ENCODE measurements around the gene ENTPD1. TPM values are rescaled to one million over a fixed set of nuclear protein-coding genes. Genes with fewer than 3 reads are reported as not detected.

The ENTPD1 gene
- total RNA-seq, 1 donor = 7.6 TPM

DNA sequence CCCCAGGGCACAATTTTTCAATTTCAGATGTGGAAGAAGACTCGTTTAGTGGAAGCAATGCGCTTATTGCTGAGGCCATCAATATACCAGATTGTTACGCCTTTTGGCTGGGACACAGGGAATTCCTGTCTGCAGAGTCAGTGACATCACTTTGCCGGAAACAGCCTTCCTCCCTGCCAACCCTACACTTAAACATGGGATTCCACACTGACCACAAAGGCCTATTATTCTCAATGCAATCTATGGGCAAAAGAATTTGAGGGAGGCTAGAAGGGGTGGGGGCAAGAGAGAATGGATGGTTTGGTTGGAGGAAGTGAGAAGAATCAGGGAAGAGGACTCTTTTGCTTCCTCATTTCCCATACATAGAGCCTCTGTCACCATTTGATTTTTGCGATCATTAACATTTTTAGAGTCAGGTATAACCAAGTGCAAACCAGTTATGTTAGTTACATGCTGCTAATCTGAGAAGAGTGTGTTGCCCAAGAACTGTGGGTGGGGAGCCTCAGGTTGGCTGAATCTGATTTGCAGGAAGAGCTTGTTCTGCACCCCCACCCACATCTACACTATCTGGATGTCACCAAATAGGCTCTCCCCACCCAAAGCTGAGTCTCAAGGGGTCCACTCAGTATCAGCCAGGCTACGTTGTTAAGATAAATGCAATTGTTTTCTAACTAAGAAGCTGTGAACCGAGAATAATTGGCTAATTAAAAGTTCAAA is 58.2 kb downstream of the ENTPD1 start:
- peak; percentile 86 for DNase-seq (ENCODE audit: insufficient read length, low spot score, missing footprints)
- H2AFZ ChIP-seq (ENCODE audit: low read length) = peak overlapping the region; percentile 19
- no peaks in the 10 kb centered on the region for H3K36me3 ChIP-seq (ENCODE audit: insufficient read depth, low read length)
- H3K27ac ChIP-seq (ENCODE audit: low read depth, low read length) = no peak overlapping the region
- no peak overlapping the region for H3K4me3 ChIP-seq (ENCODE audit: insufficient read depth, low read length)
- H3K9me3 ChIP-seq (ENCODE audit: low read depth, low read length) = no peaks in the 10 kb centered on the region
- H3K4me2 ChIP-seq (ENCODE audit: insufficient read depth, low read length) = peak overlapping the region; percentile 54
- TF ChIP-seq, protein P1, sequence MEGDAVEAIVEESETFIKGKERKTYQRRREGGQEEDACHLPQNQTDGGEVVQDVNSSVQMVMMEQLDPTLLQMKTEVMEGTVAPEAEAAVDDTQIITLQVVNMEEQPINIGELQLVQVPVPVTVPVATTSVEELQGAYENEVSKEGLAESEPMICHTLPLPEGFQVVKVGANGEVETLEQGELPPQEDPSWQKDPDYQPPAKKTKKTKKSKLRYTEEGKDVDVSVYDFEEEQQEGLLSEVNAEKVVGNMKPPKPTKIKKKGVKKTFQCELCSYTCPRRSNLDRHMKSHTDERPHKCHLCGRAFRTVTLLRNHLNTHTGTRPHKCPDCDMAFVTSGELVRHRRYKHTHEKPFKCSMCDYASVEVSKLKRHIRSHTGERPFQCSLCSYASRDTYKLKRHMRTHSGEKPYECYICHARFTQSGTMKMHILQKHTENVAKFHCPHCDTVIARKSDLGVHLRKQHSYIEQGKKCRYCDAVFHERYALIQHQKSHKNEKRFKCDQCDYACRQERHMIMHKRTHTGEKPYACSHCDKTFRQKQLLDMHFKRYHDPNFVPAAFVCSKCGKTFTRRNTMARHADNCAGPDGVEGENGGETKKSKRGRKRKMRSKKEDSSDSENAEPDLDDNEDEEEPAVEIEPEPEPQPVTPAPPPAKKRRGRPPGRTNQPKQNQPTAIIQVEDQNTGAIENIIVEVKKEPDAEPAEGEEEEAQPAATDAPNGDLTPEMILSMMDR (IDR thresholded peaks at IDR 0.05; ENCODE audit: extremely low read depth, low read depth, low read length) = no peak
- no peaks in the 10 kb centered on the region for H3K79me2 ChIP-seq (ENCODE audit: insufficient read depth, low read length)
- H3K4me1 ChIP-seq (ENCODE audit: insufficient read depth, low read length) = peaks cover 14% of the 10 kb centered on the region
- no peaks in the 10 kb centered on the region for H4K20me1 ChIP-seq (ENCODE audit: insufficient read depth, low read length)
- no peaks in the 10 kb centered on the region for H3K27me3 ChIP-seq (ENCODE audit: insufficient read depth, low read length)

DNA sequence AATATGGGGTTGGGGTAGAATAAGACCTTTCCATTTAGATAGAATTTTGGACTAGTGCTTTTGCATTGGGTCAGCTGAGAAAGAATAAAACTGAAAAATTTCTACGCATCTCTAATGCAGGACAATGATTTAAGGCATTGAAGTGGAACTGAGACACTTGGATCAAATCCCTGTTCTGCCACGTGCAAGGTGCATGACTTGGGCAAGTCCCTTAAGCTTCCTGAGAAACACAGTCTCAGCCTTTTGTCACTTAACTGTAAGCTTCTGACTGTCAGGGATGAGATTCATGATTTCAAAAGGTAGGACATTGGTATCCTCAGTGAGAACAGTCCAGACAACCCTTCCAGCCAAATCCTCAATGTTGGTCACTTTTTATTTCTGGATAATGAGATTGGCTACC is 59.2 kb downstream of the ENTPD1 start:
- Histone ChIP-seq H3K36me3 (ENCODE audit: insufficient read depth, low read length) (no peaks in the 10 kb centered on the region), H3K4me3 (ENCODE audit: insufficient read depth, low read length) (no peak overlapping the region), H3K4me1 (ENCODE audit: insufficient read depth, low read length) (peaks cover 16% of the 10 kb centered on the region), H3K27ac (ENCODE audit: low read depth, low read length) (no peak overlapping the region), H3K9me3 (ENCODE audit: low read depth, low read length) (no peaks in the 10 kb centered on the region), H3K4me2 (ENCODE audit: insufficient read depth, low read length) (no peak overlapping the region), H3K27me3 (ENCODE audit: insufficient read depth, low read length) (no peaks in the 10 kb centered on the region), H2AFZ (ENCODE audit: low read length) (no peak overlapping the region), H3K79me2 (ENCODE audit: insufficient read depth, low read length) (no peaks in the 10 kb centered on the region), H4K20me1 (ENCODE audit: insufficient read depth, low read length) (no peaks in the 10 kb centered on the region)
- TF ChIP-seq, protein P1 (IDR thresholded peaks at IDR 0.05; ENCODE audit: extremely low read depth, low read depth, low read length) = no peak
- no peak for DNase-seq (ENCODE audit: insufficient read length, low spot score, missing footprints)

DNA sequence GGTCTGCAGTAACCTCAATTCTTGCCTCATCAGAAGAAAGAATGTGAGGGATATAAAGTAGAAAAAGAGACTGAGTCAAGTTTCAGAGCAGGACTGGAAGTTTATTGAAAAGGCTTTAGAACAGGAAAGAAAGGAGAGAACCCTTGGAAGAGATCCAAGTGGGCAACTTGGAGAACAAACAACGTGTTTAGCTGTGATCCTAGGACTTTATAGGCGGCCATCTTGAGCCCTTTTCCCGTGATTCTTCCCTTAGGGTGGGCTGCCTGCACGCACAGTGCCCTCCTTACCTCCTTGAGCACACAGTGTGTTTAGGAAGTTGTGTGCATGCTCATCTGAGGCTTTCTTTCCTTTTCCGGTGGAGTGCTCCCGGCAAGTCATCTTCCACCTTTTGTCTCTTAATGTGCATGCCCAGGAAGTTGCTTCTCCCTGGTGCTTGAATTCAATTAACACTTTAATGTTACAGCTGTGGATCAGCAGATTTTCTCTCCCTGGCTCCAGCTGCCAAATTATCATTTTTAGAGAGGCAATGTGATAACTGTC is 59.8 kb downstream of the ENTPD1 start:
- DNase-seq (ENCODE audit: insufficient read length, low spot score, missing footprints) = no peak
- H3K4me2 ChIP-seq (ENCODE audit: insufficient read depth, low read length) = no peak overlapping the region
- no peaks in the 10 kb centered on the region for H3K36me3 ChIP-seq (ENCODE audit: insufficient read depth, low read length)
- no peaks in the 10 kb centered on the region for H4K20me1 ChIP-seq (ENCODE audit: insufficient read depth, low read length)
- H3K9me3 ChIP-seq (ENCODE audit: low read depth, low read length) = no peaks in the 10 kb centered on the region
- H3K4me3 ChIP-seq (ENCODE audit: insufficient read depth, low read length) = no peak overlapping the region
- TF ChIP-seq, protein P1 (IDR thresholded peaks at IDR 0.05; ENCODE audit: extremely low read depth, low read depth, low read length) = no peak
- no peaks in the 10 kb centered on the region for H3K27me3 ChIP-seq (ENCODE audit: insufficient read depth, low read length)
- H3K79me2 ChIP-seq (ENCODE audit: insufficient read depth, low read length) = no peaks in the 10 kb centered on the region
- H3K27ac ChIP-seq (ENCODE audit: low read depth, low read length) = no peak overlapping the region
- H2AFZ ChIP-seq (ENCODE audit: low read length) = peak overlapping the region; percentile 34
- H3K4me1 ChIP-seq (ENCODE audit: insufficient read depth, low read length) = peaks cover 16% of the 10 kb centered on the region

DNA sequence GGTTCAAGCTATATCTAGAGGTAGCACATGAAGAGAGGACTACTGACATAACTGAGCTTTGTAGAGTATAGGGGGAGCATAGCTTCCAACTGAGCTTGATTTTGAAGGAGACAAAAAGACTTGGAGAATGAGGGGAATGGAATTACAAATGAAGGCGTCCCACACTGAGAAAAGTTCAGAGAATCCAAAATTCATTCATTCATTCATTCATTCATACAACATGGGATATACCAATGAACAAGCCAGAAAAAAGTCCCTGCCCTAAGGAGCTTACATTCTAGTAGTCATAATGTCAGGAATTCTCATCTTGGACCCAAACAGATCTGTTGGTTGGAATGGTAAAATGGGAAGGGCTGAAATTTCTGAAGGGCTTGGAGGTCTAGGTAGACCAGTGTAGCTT is 62.0 kb downstream of the ENTPD1 start:
- Histone ChIP-seq H3K36me3 (ENCODE audit: insufficient read depth, low read length) (no peaks in the 10 kb centered on the region), H3K4me1 (ENCODE audit: insufficient read depth, low read length) (peaks cover 16% of the 10 kb centered on the region), H3K27ac (ENCODE audit: low read depth, low read length) (no peak overlapping the region), H3K27me3 (ENCODE audit: insufficient read depth, low read length) (no peaks in the 10 kb centered on the region), H3K4me3 (ENCODE audit: insufficient read depth, low read length) (no peak overlapping the region), H3K79me2 (ENCODE audit: insufficient read depth, low read length) (no peaks in the 10 kb centered on the region), H2AFZ (ENCODE audit: low read length) (no peak overlapping the region), H4K20me1 (ENCODE audit: insufficient read depth, low read length) (no peaks in the 10 kb centered on the region), H3K4me2 (ENCODE audit: insufficient read depth, low read length) (no peak overlapping the region), H3K9me3 (ENCODE audit: low read depth, low read length) (no peaks in the 10 kb centered on the region)
- TF ChIP-seq, protein P1 (IDR thresholded peaks at IDR 0.05; ENCODE audit: extremely low read depth, low read depth, low read length) = no peak
- no peak for DNase-seq (ENCODE audit: insufficient read length, low spot score, missing footprints)
